ENCODE results near the gene MPND. TPM values are rescaled to one million over a fixed set of nuclear protein-coding genes. Genes with fewer than 3 reads are reported as not detected.

MPND gene
- total and polyA plus RNA-seq, 11 donors = 8.2 to 23.7 (median 19.0) TPM

- Histone ChIP-seq H3K36me3 (peaks cover 0 to 18% (median 9%) of the 10 kb centered on the region in 9 donors), H3K27ac (no peak overlapping the region), H3K27me3 (no peaks in the 10 kb centered on the region), H3K9me3 (no peaks in the 10 kb centered on the region), H3K4me1 (peaks cover 0 to 11% (median 0%) of the 10 kb centered on the region in 12 donors), H3K4me3 (no peak overlapping the region)
- intact Hi-C loops (cut with DNase I) = loop anchor here in 8 of 10 donors (5.0 to 10.0 kb wide), 2 partner anchors 83 to 85 kb away; no protein-coding TSS in a partner anchor
- 81 to 98% (median 92%) methylated on average over 8 of the region's 8 CpGs for WGBS, 4 donors
- DNase-seq (no peak), ATAC-seq (no peak)
- no peak for TF ChIP-seq POLR2A (IDR thresholded peaks at IDR 0.05)
- TF ChIP-seq, protein P1, sequence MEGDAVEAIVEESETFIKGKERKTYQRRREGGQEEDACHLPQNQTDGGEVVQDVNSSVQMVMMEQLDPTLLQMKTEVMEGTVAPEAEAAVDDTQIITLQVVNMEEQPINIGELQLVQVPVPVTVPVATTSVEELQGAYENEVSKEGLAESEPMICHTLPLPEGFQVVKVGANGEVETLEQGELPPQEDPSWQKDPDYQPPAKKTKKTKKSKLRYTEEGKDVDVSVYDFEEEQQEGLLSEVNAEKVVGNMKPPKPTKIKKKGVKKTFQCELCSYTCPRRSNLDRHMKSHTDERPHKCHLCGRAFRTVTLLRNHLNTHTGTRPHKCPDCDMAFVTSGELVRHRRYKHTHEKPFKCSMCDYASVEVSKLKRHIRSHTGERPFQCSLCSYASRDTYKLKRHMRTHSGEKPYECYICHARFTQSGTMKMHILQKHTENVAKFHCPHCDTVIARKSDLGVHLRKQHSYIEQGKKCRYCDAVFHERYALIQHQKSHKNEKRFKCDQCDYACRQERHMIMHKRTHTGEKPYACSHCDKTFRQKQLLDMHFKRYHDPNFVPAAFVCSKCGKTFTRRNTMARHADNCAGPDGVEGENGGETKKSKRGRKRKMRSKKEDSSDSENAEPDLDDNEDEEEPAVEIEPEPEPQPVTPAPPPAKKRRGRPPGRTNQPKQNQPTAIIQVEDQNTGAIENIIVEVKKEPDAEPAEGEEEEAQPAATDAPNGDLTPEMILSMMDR (IDR thresholded peaks at IDR 0.05) = no peak
Measured at GRCh38 chr19:4350111-4350510, 6.7 kb downstream of the MPND start.

- intact Hi-C loops (cut with DNase I) = loop anchor here in 8 of 10 donors (5.0 to 10.0 kb wide), 2 partner anchors 83 to 86 kb away; no protein-coding TSS in a partner anchor
- no peaks in the 10 kb centered on the region for H3K9me3 ChIP-seq
- DNase-seq = no peak
- peaks cover 0 to 18% (median 9%) of the 10 kb centered on the region in 9 donors for H3K36me3 ChIP-seq
- H3K27me3 ChIP-seq = no peaks in the 10 kb centered on the region
- peaks cover 0 to 11% (median 0%) of the 10 kb centered on the region in 12 donors for H3K4me1 ChIP-seq
- no peak for ATAC-seq
- no peak overlapping the region for H3K4me3 ChIP-seq
- 92 to 94% (median 92%) methylated on average over 9 of the region's 9 CpGs for WGBS, 4 donors
- TF ChIP-seq POLR2A (IDR thresholded peaks at IDR 0.05) = no peak
- TF ChIP-seq, protein P1 (IDR thresholded peaks at IDR 0.05) = no peak
- no peak overlapping the region for H3K27ac ChIP-seq
Measured at GRCh38 chr19:4350726-4351125, 7.4 kb downstream of the MPND start.

- peaks cover 0 to 12% (median 4%) of the 10 kb centered on the region in 9 donors for H3K36me3 ChIP-seq
- H3K27me3 ChIP-seq = no peaks in the 10 kb centered on the region
- no peak overlapping the region for H3K4me3 ChIP-seq
- H3K27ac ChIP-seq = no peak overlapping the region
- ATAC-seq = peak in 3 of 4 donors; percentile 41 to 54 (median 54)
- 33 to 68% (median 43%) methylated on average over 9 of the region's 9 CpGs for WGBS, 4 donors
- TF ChIP-seq, protein P1 (IDR thresholded peaks at IDR 0.05) = peak; percentile 54 to 94 (median 86)
- no peak for TF ChIP-seq POLR2A (IDR thresholded peaks at IDR 0.05)
- intact Hi-C loops (cut with DNase I) = loop anchor here (2.0 to 10.0 kb wide), 3 partner anchors 85 to 88 kb away; no protein-coding TSS in a partner anchor
- no peaks in the 10 kb centered on the region for H3K9me3 ChIP-seq
- peaks cover 0 to 11% (median 0%) of the 10 kb centered on the region in 12 donors for H3K4me1 ChIP-seq
- DNase-seq = no peak
Measured at GRCh38 chr19:4352701-4353121, 9.3 kb downstream of the MPND start.

- Histone ChIP-seq H3K27me3 (no peaks in the 10 kb centered on the region), H3K27ac (no peak overlapping the region), H3K4me1 (peaks cover 0 to 11% (median 0%) of the 10 kb centered on the region in 12 donors), H3K9me3 (no peaks in the 10 kb centered on the region), H3K4me3 (no peak overlapping the region), H3K36me3 (peaks cover 0 to 17% (median 6%) of the 10 kb centered on the region in 9 donors)
- DNase-seq = no peak
- 86 to 90% (median 88%) methylated on average over 9 to 12 of the region's 12 CpGs for WGBS, 4 donors
- no peak for ATAC-seq
- TF ChIP-seq, protein P1 (IDR thresholded peaks at IDR 0.05) = no peak
- TF ChIP-seq POLR2A (IDR thresholded peaks at IDR 0.05) = no peak
- intact Hi-C loops (cut with DNase I) = loop anchor here in 8 of 10 donors (5.0 to 10.0 kb wide), 2 partner anchors 87 to 89 kb away; no protein-coding TSS in a partner anchor
Measured at GRCh38 chr19:4354282-4354681, 10.9 kb downstream of the MPND start.

All from heart left ventricle (tissue), 16 donors.